Activated T-helper 2 cell treated with anti-CD3 and anti-CD28 coated beads, Interferon-gamma antibody, Interleukin-2, Interleukin-4, amounts not matched to agents 10 μg/mL and 5 μg/mL and 100 μg/mL, durations not matched to agents 14 hours and 24 hours and 36 hours (primary cell): Measurements from ENCODE around the gene NLRC3. TPM values are rescaled to one million over a fixed set of nuclear protein-coding genes. Genes with fewer than 3 reads are reported as not detected.

Experiments used
- DNase-seq: peaks from one replicate; pipeline ENCODE4 v3.0.0; 2021; ENCODE audit warnings: low spot score
- H3K27ac Mint-ChIP-seq: one replicate; pipeline ENCODE4 v1.8.0; 2021; ENCODE audit warnings: mixed read lengths
- H3K27me3 Mint-ChIP-seq: one replicate; pipeline ENCODE4 v1.8.0; 2021; ENCODE audit warnings: low read depth, mixed read lengths
- H3K36me3 Mint-ChIP-seq: one replicate; pipeline ENCODE4 v1.8.0; 2021; ENCODE audit warnings: low read depth, mixed read lengths
- H3K4me1 Mint-ChIP-seq: one replicate; pipeline ENCODE4 v1.8.0; 2021; ENCODE audit warnings: low read depth, mixed read lengths
- H3K4me3 Mint-ChIP-seq: one replicate; pipeline ENCODE4 v1.8.0; 2021; ENCODE audit warnings: low read depth, mild to moderate bottlenecking, moderate library complexity, mixed read lengths
- H3K9me3 Mint-ChIP-seq: one replicate; pipeline ENCODE4 v1.8.0; 2021; ENCODE audit warnings: mixed read lengths
- intact Hi-C: fragments of 100-400 bp; cut with micrococcal nuclease; formaldehyde crosslinking; loops from one replicate; pipeline ENCODE4 v1.15.1; 2023
- total RNA-seq: library from RNA; stranded (reverse); gene quantifications from 2 replicates; pipeline ENCODE4 v1.2.3, GENCODE V29; 2022

The NLRC3 gene
- total RNA-seq, 1 donor from 2014 or later = 29.6 TPM

DNA sequence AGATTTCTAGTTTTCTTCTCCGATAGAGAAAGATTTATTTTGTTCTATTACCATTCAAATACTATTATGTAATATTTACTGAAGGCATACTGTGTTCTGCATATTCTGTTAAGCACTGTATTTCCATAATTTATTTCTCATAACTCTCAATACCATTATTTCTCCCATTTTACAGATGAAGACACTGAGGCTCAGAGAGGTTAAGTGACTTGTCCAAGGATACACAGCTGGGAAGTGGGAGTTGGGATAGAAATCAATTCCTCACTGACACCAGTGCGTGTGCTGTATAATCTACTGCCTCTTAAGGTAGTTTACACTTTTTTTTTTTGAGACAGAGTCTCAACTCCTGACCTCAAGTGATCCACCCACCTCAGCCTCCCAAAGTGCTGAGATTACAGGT, 7.4 kb downstream of the NLRC3 start:
- no peak overlapping the region for H3K27ac Mint-ChIP-seq

DNA sequence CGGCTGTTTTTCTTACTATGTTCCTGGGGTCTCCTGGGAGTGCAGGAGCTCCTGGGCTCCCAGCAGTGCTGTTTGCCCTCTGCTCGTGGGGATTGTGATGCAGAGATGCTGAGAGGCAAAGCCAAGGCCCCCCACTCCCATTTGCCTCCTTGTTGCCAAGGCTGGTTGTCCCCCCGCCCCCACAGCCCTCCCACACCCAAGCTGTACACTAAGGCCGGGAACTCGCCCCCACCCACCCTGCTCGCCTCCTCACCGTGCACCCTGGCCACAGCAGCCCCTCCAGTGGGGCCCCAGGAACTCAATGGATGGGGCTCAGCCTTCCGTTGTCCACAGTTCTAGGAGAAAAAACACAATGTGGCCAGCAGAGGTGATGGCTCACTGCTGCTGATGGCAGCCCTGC, 10.2 kb downstream of the NLRC3 start:
- DNase-seq = no peak
- Mint-ChIP-seq H3K27ac (no peak overlapping the region), H3K4me1 (peaks cover 3% of the 10 kb centered on the region), H3K9me3 (peaks cover 15% of the 10 kb centered on the region), H3K4me3 (no peak overlapping the region), H3K36me3 (peaks cover 60% of the 10 kb centered on the region), H3K27me3 (no peaks in the 10 kb centered on the region)
- intact Hi-C loops = no loop called here

More for the DNA sequence above, 7.4 kb downstream of the NLRC3 start:
- H3K4me1 Mint-ChIP-seq = peaks cover 12% of the 10 kb centered on the region
- intact Hi-C loops = no loop called here
- no peak for DNase-seq
- no peaks in the 10 kb centered on the region for H3K27me3 Mint-ChIP-seq
- peaks cover 61% of the 10 kb centered on the region for H3K36me3 Mint-ChIP-seq
- no peak overlapping the region for H3K4me3 Mint-ChIP-seq
- peaks cover 18% of the 10 kb centered on the region for H3K9me3 Mint-ChIP-seq

DNA sequence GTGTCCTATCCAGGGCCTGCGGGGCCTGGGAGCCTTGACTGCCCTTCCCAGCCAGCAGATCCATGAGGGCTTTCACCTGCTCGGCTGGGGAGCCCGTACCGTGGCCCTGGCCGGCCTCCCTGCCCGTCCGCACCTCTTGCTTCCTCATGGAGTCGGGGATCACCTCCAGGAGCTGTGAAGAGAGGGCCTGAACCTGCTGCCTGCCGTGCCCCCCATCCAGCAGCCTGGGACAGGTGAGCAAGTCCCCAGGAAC, 12.4 kb downstream of the NLRC3 start:
- Mint-ChIP-seq H3K27me3 (no peaks in the 10 kb centered on the region), H3K9me3 (no peaks in the 10 kb centered on the region), H3K4me1 (no peaks in the 10 kb centered on the region), H3K4me3 (no peak overlapping the region), H3K27ac (no peak overlapping the region), H3K36me3 (peaks cover 57% of the 10 kb centered on the region)
- no peak for DNase-seq
- intact Hi-C loops = no loop called here

DNA sequence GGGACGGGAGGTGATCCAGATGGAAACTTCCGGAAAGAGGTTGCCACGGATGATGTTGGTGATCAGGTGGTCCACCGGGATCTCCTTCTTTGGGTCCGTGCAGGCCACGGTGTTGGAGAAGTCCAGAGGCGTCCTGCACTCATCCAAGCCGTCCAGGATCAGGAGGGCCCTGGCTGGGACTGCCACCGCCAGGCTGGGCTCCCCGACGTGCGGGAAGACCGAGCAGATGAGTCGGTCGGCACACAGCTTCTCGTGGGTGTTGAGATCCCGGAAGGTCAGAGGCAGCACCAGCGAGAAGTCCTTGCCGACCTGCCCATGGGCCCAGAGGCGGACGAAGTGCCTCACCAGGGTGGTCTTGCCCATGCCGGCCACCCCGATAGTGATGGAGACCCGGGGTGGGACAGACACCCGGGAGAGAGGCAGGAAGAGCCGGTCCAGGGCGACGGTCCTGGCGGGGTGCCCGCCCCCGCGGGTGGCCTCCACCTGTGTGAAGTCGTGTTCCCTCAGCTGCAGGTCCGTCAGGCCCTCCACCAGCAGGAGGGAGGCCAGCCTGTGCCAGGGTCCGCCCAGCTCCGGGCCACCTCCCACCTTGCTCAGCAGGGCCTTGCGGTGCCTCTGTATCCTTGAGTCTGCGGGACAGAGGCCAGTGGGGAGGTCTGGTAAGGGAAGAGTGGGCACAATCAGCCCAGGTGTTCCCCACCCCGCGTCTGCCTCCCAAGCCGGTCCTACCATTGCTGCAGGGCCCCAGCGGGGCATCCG, 12.9 kb downstream of the NLRC3 start:
- no peak for DNase-seq
- no peaks in the 10 kb centered on the region for H3K4me1 Mint-ChIP-seq
- H3K27ac Mint-ChIP-seq = no peak overlapping the region
- no peaks in the 10 kb centered on the region for H3K27me3 Mint-ChIP-seq
- no peaks in the 10 kb centered on the region for H3K9me3 Mint-ChIP-seq
- H3K36me3 Mint-ChIP-seq = peaks cover 55% of the 10 kb centered on the region
- intact Hi-C loops = no loop called here
- no peak overlapping the region for H3K4me3 Mint-ChIP-seq

DNA sequence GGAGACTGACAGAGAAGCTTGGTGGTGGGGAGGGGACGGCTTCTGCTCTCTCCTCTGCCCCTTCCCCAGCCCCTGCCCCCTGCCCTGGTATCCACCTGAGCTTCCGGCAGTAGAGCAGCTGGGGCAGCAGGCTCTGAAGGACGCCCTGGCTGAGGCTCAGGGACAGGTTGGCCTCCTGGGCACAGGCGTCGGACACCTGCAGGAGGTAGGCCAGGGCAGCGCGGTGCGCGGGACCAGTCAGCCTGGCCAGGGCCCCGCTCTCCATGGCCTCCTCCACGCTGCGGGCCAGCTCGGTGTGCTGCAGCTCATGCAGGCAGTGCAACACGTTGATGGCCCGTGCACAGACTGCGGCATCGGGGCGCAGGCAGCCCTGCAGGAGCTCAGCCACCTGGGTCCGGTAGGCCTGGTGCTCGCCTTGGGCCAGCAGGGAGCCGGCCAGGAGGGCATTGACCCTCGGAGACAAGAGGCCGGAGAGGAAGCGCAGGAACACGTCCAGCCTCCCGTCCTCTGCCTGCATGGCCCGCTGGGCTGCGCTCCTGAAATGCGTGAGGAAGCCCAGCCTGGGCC, 14.2 kb downstream of the NLRC3 start:
- no peak for DNase-seq
- peaks cover 61% of the 10 kb centered on the region for H3K36me3 Mint-ChIP-seq
- no peak overlapping the region for H3K27ac Mint-ChIP-seq
- H3K27me3 Mint-ChIP-seq = no peaks in the 10 kb centered on the region
- no peaks in the 10 kb centered on the region for H3K4me1 Mint-ChIP-seq
- H3K9me3 Mint-ChIP-seq = no peaks in the 10 kb centered on the region
- no peak overlapping the region for H3K4me3 Mint-ChIP-seq
- intact Hi-C loops = no loop called here

DNA sequence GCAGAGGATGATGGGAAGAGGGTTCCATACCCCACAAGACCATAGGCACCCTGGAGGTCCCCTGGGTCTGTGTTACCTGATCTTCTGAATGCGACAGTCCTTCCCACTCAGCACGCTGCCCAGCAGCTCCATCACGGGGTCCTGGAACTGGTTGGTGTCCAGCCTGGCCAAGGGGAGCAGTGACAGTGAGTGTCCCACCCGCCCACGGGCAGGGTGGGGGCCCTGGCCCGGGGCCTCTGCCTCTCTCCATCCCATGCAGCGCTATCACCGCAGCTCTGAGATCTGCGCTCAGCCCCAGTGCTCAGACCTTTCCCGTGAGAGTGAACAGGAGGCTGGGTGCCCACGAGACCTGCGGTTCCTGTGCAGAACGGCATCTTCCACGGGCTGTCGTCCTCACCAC, 15.6 kb downstream of the NLRC3 start:
- DNase-seq = no peak
- no peak overlapping the region for H3K4me3 Mint-ChIP-seq
- no peaks in the 10 kb centered on the region for H3K27me3 Mint-ChIP-seq
- intact Hi-C loops = no loop called here
- no peaks in the 10 kb centered on the region for H3K4me1 Mint-ChIP-seq
- no peak overlapping the region for H3K27ac Mint-ChIP-seq
- H3K9me3 Mint-ChIP-seq = no peaks in the 10 kb centered on the region
- H3K36me3 Mint-ChIP-seq = peaks cover 70% of the 10 kb centered on the region

DNA sequence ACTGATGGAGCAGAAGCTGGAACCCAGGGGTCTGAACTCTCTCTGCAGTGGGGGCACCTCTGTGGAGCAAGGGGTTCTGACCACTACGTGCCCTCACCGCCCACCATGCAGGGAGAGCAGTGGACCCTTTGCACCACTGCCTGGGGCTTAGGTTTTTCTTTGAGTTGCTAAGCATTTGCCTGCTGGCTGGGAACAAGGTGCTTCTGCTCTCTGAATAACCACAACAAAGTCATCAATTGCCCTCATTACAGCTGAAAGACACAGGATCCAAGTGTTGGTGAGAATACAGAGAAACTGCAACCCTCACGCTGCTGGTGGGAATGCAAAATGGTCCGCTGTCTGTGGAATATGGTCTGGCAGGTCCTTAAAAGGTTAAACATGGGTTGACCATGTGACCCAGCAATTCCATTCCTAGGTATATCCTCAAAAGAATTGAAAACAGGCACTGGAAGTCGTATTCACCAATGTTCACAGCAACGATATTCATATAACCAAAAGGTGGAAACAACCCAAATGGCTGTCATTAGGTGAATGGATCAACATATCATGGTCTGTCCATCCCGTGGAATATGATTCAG, 22.8 kb downstream of the NLRC3 start:
- no peak for DNase-seq
- Mint-ChIP-seq H3K27me3 (no peaks in the 10 kb centered on the region), H3K4me3 (no peak overlapping the region), H3K9me3 (no peaks in the 10 kb centered on the region), H3K4me1 (no peaks in the 10 kb centered on the region), H3K27ac (no peak overlapping the region), H3K36me3 (peaks cover 80% of the 10 kb centered on the region)
- intact Hi-C loops = no loop called here

DNA sequence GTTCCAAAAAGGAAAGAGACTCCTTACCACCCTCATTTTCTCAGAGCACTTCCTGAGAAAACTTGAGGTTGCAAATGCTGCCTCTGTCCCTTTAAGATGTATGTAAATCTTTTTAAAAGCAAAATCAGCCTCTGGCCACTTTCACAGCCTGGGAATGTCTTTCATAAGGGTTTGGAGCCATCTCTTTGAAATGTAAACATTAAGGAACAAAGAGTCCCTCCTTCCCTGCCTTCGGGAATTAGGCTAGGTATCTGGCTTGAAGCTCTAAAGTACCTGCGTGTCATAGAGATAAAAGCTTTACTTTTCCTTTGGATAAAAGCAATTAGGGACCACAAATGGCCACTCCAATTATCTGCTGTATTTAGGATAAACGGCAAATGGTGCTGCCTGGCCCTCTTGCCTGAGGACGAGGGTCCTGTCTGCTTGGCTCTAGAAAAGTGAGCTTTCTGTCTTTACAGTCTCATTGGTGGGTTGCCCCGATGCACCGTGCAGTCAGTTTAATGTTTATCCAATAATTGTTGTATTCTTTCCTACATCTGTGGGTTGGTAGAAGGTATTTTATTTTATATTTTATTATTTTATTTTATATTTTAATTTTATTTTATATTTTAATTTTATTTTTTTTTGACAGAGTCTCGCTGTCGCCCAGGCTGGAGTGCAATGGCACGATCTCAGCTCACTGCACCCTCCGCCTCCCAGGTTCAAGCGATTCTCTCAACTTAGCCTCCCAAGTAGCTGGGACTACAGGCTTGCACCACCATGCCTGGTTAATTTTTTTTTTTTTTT, 23.9 kb downstream of the NLRC3 start:
- Mint-ChIP-seq H3K4me1 (no peaks in the 10 kb centered on the region), H3K27ac (no peak overlapping the region), H3K36me3 (peaks cover 82% of the 10 kb centered on the region), H3K9me3 (no peaks in the 10 kb centered on the region), H3K4me3 (no peak overlapping the region), H3K27me3 (no peaks in the 10 kb centered on the region)
- intact Hi-C loops = no loop called here
- no peak for DNase-seq

DNA sequence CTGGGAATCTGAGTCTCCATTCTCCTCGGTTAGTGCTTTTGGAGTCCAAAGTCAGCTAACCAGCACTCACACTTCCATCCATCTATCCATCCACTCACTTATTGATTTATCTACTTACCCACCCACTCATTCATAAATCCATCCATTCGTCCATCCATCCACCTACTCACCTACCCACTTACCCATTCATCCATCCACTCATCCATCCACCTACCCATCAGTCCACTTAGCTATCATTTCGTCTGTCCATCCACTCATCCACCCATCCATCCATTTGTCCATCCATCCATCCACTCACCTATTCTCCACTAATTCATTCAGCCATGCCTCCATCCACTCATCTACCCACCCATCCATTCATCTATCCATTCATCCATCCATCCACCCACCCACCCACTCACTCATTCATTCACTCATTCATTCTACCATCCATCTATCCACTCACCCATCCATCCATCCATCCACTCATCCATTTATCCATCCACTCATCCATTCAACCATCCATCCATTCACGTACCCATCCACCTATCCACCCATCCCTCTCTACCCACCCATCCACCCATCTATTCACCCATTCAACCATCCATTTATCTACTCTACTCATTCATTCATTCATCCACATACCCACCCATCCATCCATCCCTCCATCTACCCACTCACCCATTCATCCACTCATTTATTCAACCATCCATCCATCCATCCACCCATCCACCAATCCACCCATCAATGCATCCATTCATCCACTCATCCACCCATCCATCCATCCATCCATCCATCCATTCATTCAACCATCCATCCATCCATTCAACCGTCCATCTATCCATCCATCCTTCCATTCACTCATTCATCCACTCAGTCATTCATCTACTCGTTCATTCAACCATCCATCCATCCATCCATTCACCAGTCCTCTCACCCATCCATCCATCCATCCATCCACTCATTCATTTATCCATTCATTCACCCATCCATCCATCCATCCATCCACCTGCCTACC, 26.1 kb downstream of the NLRC3 start:
- intact Hi-C loops = no loop called here
- Mint-ChIP-seq H3K27me3 (no peaks in the 10 kb centered on the region), H3K27ac (no peak overlapping the region), H3K9me3 (no peaks in the 10 kb centered on the region), H3K4me3 (no peak overlapping the region), H3K4me1 (no peaks in the 10 kb centered on the region), H3K36me3 (peaks cover 79% of the 10 kb centered on the region)
- no peak for DNase-seq

DNA sequence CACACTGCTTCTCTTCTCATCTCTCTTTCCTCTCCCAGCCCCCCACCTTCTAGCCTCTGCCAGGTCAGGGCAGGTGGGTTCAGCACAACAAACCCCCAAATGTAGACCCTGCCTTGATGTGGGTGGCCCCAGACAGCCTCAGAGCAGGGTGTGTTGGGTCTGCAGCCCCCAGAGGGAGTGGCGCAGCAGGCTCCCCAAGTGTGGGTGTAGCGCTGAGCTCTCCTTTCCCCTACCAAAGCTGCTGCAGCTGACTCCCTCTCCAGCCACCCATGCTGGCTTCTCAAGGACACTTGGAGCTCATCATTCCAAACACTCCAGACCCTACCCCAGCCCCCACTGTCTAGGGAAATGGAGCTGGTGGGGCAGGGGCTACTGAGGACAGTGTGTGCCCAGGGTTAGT, 27.3 kb downstream of the NLRC3 start:
- Mint-ChIP-seq H3K4me3 (no peak overlapping the region), H3K36me3 (peaks cover 80% of the 10 kb centered on the region), H3K27me3 (no peaks in the 10 kb centered on the region), H3K27ac (no peak overlapping the region), H3K9me3 (no peaks in the 10 kb centered on the region), H3K4me1 (no peaks in the 10 kb centered on the region)
- no peak for DNase-seq
- intact Hi-C loops = no loop called here

DNA sequence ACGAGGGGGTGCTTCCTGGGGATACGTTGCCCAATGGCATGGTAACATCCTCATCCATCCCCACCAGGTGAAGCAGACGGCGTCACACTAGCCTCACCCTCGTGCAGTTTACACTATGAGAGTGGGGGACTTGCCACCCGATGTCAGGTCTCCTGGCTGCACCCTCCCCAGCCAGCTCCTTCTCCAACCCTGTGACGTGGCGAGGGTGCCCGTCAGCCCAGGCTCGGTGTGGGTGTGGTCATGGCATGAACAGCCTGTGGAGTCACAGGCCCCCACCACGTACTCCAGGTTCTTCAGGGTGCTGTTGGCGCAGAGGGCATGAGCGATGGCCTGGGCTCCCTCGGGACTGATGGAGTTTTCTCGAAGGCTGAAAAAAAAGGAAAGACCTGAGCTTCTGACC, 28.3 kb downstream of the NLRC3 start:
- no peaks in the 10 kb centered on the region for H3K27me3 Mint-ChIP-seq
- no peaks in the 10 kb centered on the region for H3K4me1 Mint-ChIP-seq
- intact Hi-C loops = no loop called here
- peaks cover 76% of the 10 kb centered on the region for H3K36me3 Mint-ChIP-seq
- H3K4me3 Mint-ChIP-seq = no peak overlapping the region
- no peaks in the 10 kb centered on the region for H3K9me3 Mint-ChIP-seq
- H3K27ac Mint-ChIP-seq = no peak overlapping the region
- no peak for DNase-seq

DNA sequence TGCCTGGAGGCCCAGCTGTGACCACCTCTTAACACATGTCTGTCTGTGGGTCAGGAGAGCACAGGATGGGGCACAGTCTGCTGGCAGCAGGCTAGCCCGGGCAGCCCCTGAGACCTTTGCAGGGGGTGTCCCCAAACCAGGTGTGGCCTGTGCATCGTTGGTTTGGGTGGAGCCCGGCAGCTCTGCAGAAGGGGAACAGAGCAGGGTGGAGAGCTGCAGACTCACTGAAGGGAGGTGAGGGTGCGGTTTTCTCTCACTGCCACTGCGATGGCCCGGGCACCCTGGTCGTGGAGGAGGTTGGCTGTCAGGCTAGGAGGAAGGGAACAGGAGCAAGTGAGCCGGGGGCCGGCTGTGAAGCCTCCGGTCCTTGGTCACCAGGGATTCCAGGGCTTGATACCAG, 28.8 kb downstream of the NLRC3 start:
- intact Hi-C loops = no loop called here
- no peak overlapping the region for H3K4me3 Mint-ChIP-seq
- peaks cover 77% of the 10 kb centered on the region for H3K36me3 Mint-ChIP-seq
- H3K27ac Mint-ChIP-seq = no peak overlapping the region
- H3K4me1 Mint-ChIP-seq = no peaks in the 10 kb centered on the region
- no peaks in the 10 kb centered on the region for H3K9me3 Mint-ChIP-seq
- no peaks in the 10 kb centered on the region for H3K27me3 Mint-ChIP-seq
- no peak for DNase-seq
